Nephron progenitor cell (in vitro differentiated cells): ENCODE results near the gene SPTLC2.
"Not testable (repeated sequence)": the region's sequence is repeated elsewhere in the genome, so short reads cannot be mapped to it uniquely, and the experiment has no call there.

ENCODE experiments used
- DNase-seq: peaks from one replicate; pipeline ENCODE4 v3.0.0; 2021
- H3K27ac Mint-ChIP-seq: 2 replicates; pipeline ENCODE4 v1.8.0; 2021; ENCODE audit warnings: mild to moderate bottlenecking, moderate library complexity, mixed read lengths
- H3K27me3 Mint-ChIP-seq: 2 replicates; pipeline ENCODE4 v1.8.0; 2021; ENCODE audit warnings: mild to moderate bottlenecking, low read depth, mixed read lengths; ENCODE audit not compliant: poor library complexity
- H3K36me3 Mint-ChIP-seq: 2 replicates; pipeline ENCODE4 v1.8.0; 2021; ENCODE audit warnings: low read depth, mixed read lengths
- H3K4me1 Mint-ChIP-seq: 2 replicates; pipeline ENCODE4 v1.8.0; 2021; ENCODE audit warnings: mixed read lengths
- H3K4me3 Mint-ChIP-seq: 2 replicates; pipeline ENCODE4 v1.8.0; 2021; ENCODE audit warnings: mild to moderate bottlenecking, moderate library complexity, mixed read lengths
- H3K9me3 Mint-ChIP-seq: 2 replicates; pipeline ENCODE4 v1.8.0; 2021; ENCODE audit warnings: mild to moderate bottlenecking, moderate library complexity, mixed read lengths
- CTCF ChIP-seq: fragments of 200-600 bp; sonication (generic); IDR thresholded peaks from 2 replicates; pipeline ENCODE4 v1.5.0; 2021; ENCODE audit warnings: antibody characterized with exemption

The SPTLC2 gene

GRCh38 chr14:77645520-77646230 lies 29.2 kb upstream of the SPTLC2 start:
- Mint-ChIP-seq H3K36me3 (no peaks in the 10 kb centered on the region), H3K4me3 (no peak overlapping the region), H3K27me3 (peaks cover 25% of the 10 kb centered on the region), H3K4me1 (peaks cover 12% of the 10 kb centered on the region), H3K9me3 (peaks cover 4% of the 10 kb centered on the region), H3K27ac (no peak overlapping the region)
- DNase-seq = no peak
- TF ChIP-seq CTCF = no peak

GRCh38 chr14:77642407-77642806 lies 26.0 kb upstream of the SPTLC2 start:
- Mint-ChIP-seq H3K9me3 (peaks cover 12% of the 10 kb centered on the region), H3K4me3 (no peak overlapping the region), H3K27ac (no peak overlapping the region), H3K4me1 (peaks cover 5% of the 10 kb centered on the region), H3K36me3 (no peaks in the 10 kb centered on the region), H3K27me3 (peaks cover 23% of the 10 kb centered on the region)
- no peak for TF ChIP-seq CTCF
- no peak for DNase-seq

- H3K27ac Mint-ChIP-seq = peak overlapping the region; percentile 66
These were observed 25.3 kb upstream of the SPTLC2 start for GRCh38 chr14:77641534-77642341.

GRCh38 chr14:77640756-77641533 lies 24.5 kb upstream of the SPTLC2 start:
- H3K4me1 Mint-ChIP-seq = peaks cover 5% of the 10 kb centered on the region
- no peak for DNase-seq
- H3K9me3 Mint-ChIP-seq = peaks cover 18% of the 10 kb centered on the region
- H3K36me3 Mint-ChIP-seq = no peaks in the 10 kb centered on the region
- H3K27me3 Mint-ChIP-seq = peaks cover 28% of the 10 kb centered on the region
- H3K27ac Mint-ChIP-seq = peak overlapping the region; percentile 66
- H3K4me3 Mint-ChIP-seq = no peak overlapping the region
- TF ChIP-seq CTCF = no peak

More at GRCh38 chr14:77641534-77642341, 25.3 kb upstream of the SPTLC2 start:
- TF ChIP-seq CTCF = no peak
- H3K9me3 Mint-ChIP-seq = peaks cover 15% of the 10 kb centered on the region
- H3K36me3 Mint-ChIP-seq = no peaks in the 10 kb centered on the region
- peaks cover 26% of the 10 kb centered on the region for H3K27me3 Mint-ChIP-seq
- H3K4me3 Mint-ChIP-seq = no peak overlapping the region
- peaks cover 5% of the 10 kb centered on the region for H3K4me1 Mint-ChIP-seq
- DNase-seq = no peak

GRCh38 chr14:77638771-77639171 lies 22.3 kb upstream of the SPTLC2 start:
- no peak for DNase-seq
- peaks cover 39% of the 10 kb centered on the region for H3K9me3 Mint-ChIP-seq
- no peaks in the 10 kb centered on the region for H3K36me3 Mint-ChIP-seq
- H3K27ac Mint-ChIP-seq = no peak overlapping the region
- H3K4me1 Mint-ChIP-seq = peaks cover 5% of the 10 kb centered on the region
- peaks cover 27% of the 10 kb centered on the region for H3K27me3 Mint-ChIP-seq
- no peak for TF ChIP-seq CTCF
- H3K4me3 Mint-ChIP-seq = no peak overlapping the region

- not testable (repeated sequence) for H3K36me3 Mint-ChIP-seq, H3K4me1 Mint-ChIP-seq, H3K4me3 Mint-ChIP-seq, DNase-seq
- peaks cover 13% of the 10 kb centered on the region for H3K27me3 Mint-ChIP-seq
- H3K27ac Mint-ChIP-seq = peak overlapping the region; percentile 54
- H3K9me3 Mint-ChIP-seq = peaks cover 66% of the 10 kb centered on the region
These were observed 19.4 kb upstream of the SPTLC2 start for GRCh38 chr14:77635869-77636268.

GRCh38 chr14:77635466-77635865 lies 19.0 kb upstream of the SPTLC2 start:
- Mint-ChIP-seq H3K27me3 (peaks cover 10% of the 10 kb centered on the region), H3K9me3 (peaks cover 70% of the 10 kb centered on the region), H3K27ac (peak overlapping the region; percentile 54)
- H3K36me3 Mint-ChIP-seq, H3K4me1 Mint-ChIP-seq, H3K4me3 Mint-ChIP-seq, DNase-seq: not testable (repeated sequence)
